GM12878 (cell line): ENCODE measurements around the gene IL1RL1. TPM values are rescaled to one million over a fixed set of nuclear protein-coding genes. Genes with fewer than 3 reads are reported as not detected.

Experiments
- ATAC-seq: fragments of 200-7000 bp; cut with Tn5 transposase; 3 replicates; pipeline ENCODE4 v1.9.1; 2020; ENCODE audit warnings: mild to moderate bottlenecking, moderate library complexity
- BruUV-seq: library from RNA; stranded (reverse); fragments of 400-500 nt; replicated peaks from 2 replicates; lab custom pipeline; 2021; lab: Mats Ljungman, UMichigan
- CTCF ChIA-PET: fragments of 300-600 bp; sonication (Branson Sonifier 250); formaldehyde crosslinking; extraction: SDS; loops from one replicate; lab custom pipeline; 2021; ENCODE audit warnings: inconsistent platforms; lab: Yijun Ruan, JAX
- POLR2A ChIA-PET: fragments of 350-600 bp; formaldehyde crosslinking; extraction: SDS; loops from one replicate; lab custom pipeline; 2021; ENCODE audit warnings: inconsistent platforms; lab: Charles Lee
- RAD21 ChIA-PET: fragments of 300-600 bp; sonication (Branson Sonifier 250); formaldehyde crosslinking; loops from one replicate; lab custom pipeline; 2023; ENCODE audit warnings: antibody characterized with exemption; ENCODE audit not compliant: unreplicated experiment; lab: Charles Lee
- SMC1A ChIA-PET: fragments of 300-600 bp; sonication (Branson Sonifier 250); formaldehyde crosslinking; loops from one replicate; lab custom pipeline; 2023; ENCODE audit not compliant: unreplicated experiment, uncharacterized antibody; lab: Charles Lee
- DNase-seq: peaks from one replicate; pipeline ENCODE4 v3.0.0-alpha.2; 2011; ENCODE audit warnings: low read depth, low spot score
- FAIRE-seq: peaks from 3 replicates; lab custom pipeline; 2011; peaks lifted over from hg19 to GRCh38; lab: Jason Lieb, UNC
- H2AFZ ChIP-seq: 2 replicates; pipeline ENCODE4 v1.6.0; 2011; ENCODE audit warnings: low read depth, low read length, control low read depth; ENCODE audit not compliant: control insufficient read depth
- H3K27ac ChIP-seq: 2 replicates; pipeline ENCODE4 v1.5.1; 2011; ENCODE audit warnings: control low read depth; ENCODE audit not compliant: control insufficient read depth, insufficient read depth
- H3K27me3 ChIP-seq, 2 experiments: replicated peaks in 1 of 2; 2 replicates each; pipeline versions ENCODE4 v1.6.0 to v1.6.1; 2011; ENCODE audit warnings: low read length in 1 of 2; ENCODE audit not compliant: control insufficient read depth in 2 of 2, insufficient read depth in 2 of 2
- H3K36me3 ChIP-seq, 2 experiments: 2 replicates each; pipeline ENCODE4 v1.5.1; 2011; ENCODE audit warnings: low read length in 1 of 2; ENCODE audit not compliant: control insufficient read depth in 2 of 2, insufficient read depth in 2 of 2
- H3K4me1 ChIP-seq: 2 replicates; pipeline ENCODE4 v1.6.1; 2011; ENCODE audit warnings: mild to moderate bottlenecking, low read length, moderate library complexity, mixed read lengths; ENCODE audit not compliant: control insufficient read depth, insufficient read depth
- H3K4me2 ChIP-seq: 2 replicates; pipeline ENCODE4 v1.6.0; 2011; ENCODE audit warnings: control low read depth; ENCODE audit not compliant: control insufficient read depth, insufficient read depth
- H3K4me3 ChIP-seq: fragments of 200-600 bp; sonication (generic); 2 replicates; pipeline ENCODE4 v1.5.1; 2016
- H3K79me2 ChIP-seq: 2 replicates; pipeline ENCODE4 v1.6.0; 2011; ENCODE audit warnings: low read length; ENCODE audit not compliant: control insufficient read depth, insufficient read depth
- H3K9ac ChIP-seq: 2 replicates; pipeline ENCODE4 v1.8.0; 2011; ENCODE audit warnings: low read length, control low read depth, mixed read lengths; ENCODE audit not compliant: control insufficient read depth, insufficient read depth
- H3K9me3 ChIP-seq: replicated peaks from 3 replicates; pipeline ENCODE4 v1.5.1; 2011; ENCODE audit warnings: mild to moderate bottlenecking, low read length; ENCODE audit not compliant: control insufficient read depth, insufficient read depth
- H4K20me1 ChIP-seq: 2 replicates; pipeline ENCODE4 v1.6.0; 2011; ENCODE audit not compliant: control insufficient read depth, insufficient read depth
- ATF2 ChIP-seq: IDR thresholded peaks from 2 replicates; pipeline ENCODE4 v1.6.1; 2012; ENCODE audit warnings: low read length, inconsistent platforms
- BRCA1 ChIP-seq: IDR thresholded peaks from 2 replicates; pipeline ENCODE4 v1.6.1; 2011; ENCODE audit warnings: low read depth, low read length, improper control_type of control experiment
- CBX3 ChIP-seq: fragments of 200-600 bp; sonication (generic); IDR thresholded peaks from 2 replicates; pipeline ENCODE4 v1.6.1; 2016; ENCODE audit warnings: low read depth, borderline replicate concordance
- IRF4 ChIP-seq: IDR thresholded peaks from 2 replicates; pipeline ENCODE4 v1.6.1; 2011; ENCODE audit warnings: low read depth, low read length
- MTA3 ChIP-seq: IDR thresholded peaks from 2 replicates; pipeline ENCODE4 v1.6.1; 2012; ENCODE audit warnings: low read length, inconsistent platforms, borderline replicate concordance
- RBBP5 ChIP-seq: fragments of 200-600 bp; sonication (generic); conservative IDR thresholded peaks from 2 replicates; pipeline ENCODE4 v1.6.1; 2016
- SKIL ChIP-seq: fragments of 450-650 bp; IDR thresholded peaks from 2 replicates; pipeline ENCODE4 v1.6.1; 2017; ENCODE audit warnings: mild to moderate bottlenecking, low read depth, inconsistent platforms; ENCODE audit not compliant: poor library complexity, severe bottlenecking
- SMC3 ChIP-seq: IDR thresholded peaks from 2 replicates; pipeline ENCODE4 v1.6.1; 2011; ENCODE audit warnings: low read length, improper control_type of control experiment, borderline replicate concordance
- TAF1 ChIP-seq: IDR thresholded peaks from 2 replicates; pipeline ENCODE4 v1.6.1; 2011; ENCODE audit warnings: mild to moderate bottlenecking, low read depth, low read length, borderline replicate concordance
- TCF3 ChIP-seq: IDR thresholded peaks from 2 replicates; pipeline ENCODE4 v1.6.1; 2012; ENCODE audit warnings: low read depth, mild to moderate bottlenecking, low read length, borderline replicate concordance; ENCODE audit not compliant: insufficient read depth
- WRNIP1 ChIP-seq: IDR thresholded peaks from 2 replicates; pipeline ENCODE4 v1.6.1; 2011; ENCODE audit warnings: low read depth, low read length, improper control_type of control experiment, borderline replicate concordance
- WGBS: methylation state at CpG from one replicate; pipeline ENCODE4 v1.1.6; 2016; ENCODE audit warnings: low lambda C conversion rate; ENCODE audit not compliant: insufficient replicate concordance, insufficient coverage; ENCODE audit errors: missing lambda C conversion rate; 5-methylcytosine and 5-hydroxymethylcytosine counted together
- in situ Hi-C: fragments of 300-500 bp; cut with MboI; formaldehyde crosslinking; loops from 9 replicates; pipeline ENCODE4 v1.14.3; 2018; ENCODE audit warnings: mixed read lengths
- intact Hi-C: fragments of 100-400 bp; cut with micrococcal nuclease; formaldehyde crosslinking; loops from one replicate; pipeline ENCODE4 v1.14.2; 2022; ENCODE audit not compliant: unreplicated experiment
- polyA plus RNA-seq, 11 experiments: library from polyadenylated mRNA; depleted of rRNA in 4 of 11; unstranded in 6 of 11; stranded (reverse) in 5 of 11; fragments of >200 nt; fragmentation: Nextera tagmentation in 4 of 11; fragmentation: Illumina TruSeq in 1 of 11; extraction: Ambion mirVana in 4 of 11; extraction: Trizol in 1 of 11; gene quantifications; 1 replicate in 1 of 11; 2 replicates in 10 of 11; pipeline versions ENCODE4 v1.2.1 to v1.2.3, GENCODE V29; 2011 to 2016; ENCODE audit warnings: inconsistent platforms in 2 of 11, missing spikeins in 2 of 11, low read depth in 1 of 11
- total RNA-seq, 4 experiments: library from RNA; depleted of rRNA in 3 of 4; stranded (reverse); fragments of >200 nt in 3 of 4; fragmentation: Illumina TruSeq in 1 of 4; extraction: Trizol in 1 of 4; gene quantifications; 2 replicates each; pipeline versions ENCODE4 v1.2.1 to v1.2.3, GENCODE V29; 2013 to 2021

The IL1RL1 gene
- total and polyA plus RNA-seq, 10 of the 15 experiments (the other 5 are each of a cell fraction or from before 2014, with no cell fraction given) = 0.08 to 0.18 TPM; not detected in 8

GRCh38 chr2:102276549-102277201 is 34.7 kb upstream of the IL1RL1 start:
- no peaks in the 10 kb centered on the region for H3K79me2 ChIP-seq
- H3K9me3 ChIP-seq = no peaks in the 10 kb centered on the region
- no peak overlapping the region for H2AFZ ChIP-seq
- ChIA-PET SMC1A (interaction anchor here (0.9 to 1.9 kb wide), 5 partner anchors 9 to 167 kb away, joined by 3 to 7 read pairs (median 4); no protein-coding TSS in a partner anchor), CTCF (interaction anchor here (0.7 to 1.5 kb wide), 5 partner anchors 9 to 26 kb away, joined by 3 to 5 read pairs (median 3); no protein-coding TSS in a partner anchor), POLR2A (no interaction called here), RAD21 (no interaction called here)
- in situ Hi-C loops (no loop called here), intact Hi-C loops (no loop called here)
- H4K20me1 ChIP-seq = no peaks in the 10 kb centered on the region
- H3K4me2 ChIP-seq = no peak overlapping the region
- H3K36me3 ChIP-seq = no peaks in the 10 kb centered on the region
- no peaks in the 10 kb centered on the region for H3K4me1 ChIP-seq
- WGBS = 50% methylated on average over 2 of the region's 2 CpGs
- FAIRE-seq (no peak), DNase-seq (no peak), ATAC-seq (no peak)
- no peak overlapping the region for H3K4me3 ChIP-seq
- no peak overlapping the region for H3K27ac ChIP-seq
- TF ChIP-seq IRF4 (no peak), TCF3 (no peak), TAF1 (no peak)
- no peak overlapping the region for H3K9ac ChIP-seq
- BruUV-seq = no TSS peak
- H3K27me3 ChIP-seq = no peaks in the 10 kb centered on the region

GRCh38 chr2:102277202-102277700 is 34.1 kb upstream of the IL1RL1 start:
- no peak overlapping the region for H2AFZ ChIP-seq
- RAD21 ChIA-PET = no interaction called here
- SMC1A ChIA-PET = interaction anchor here (0.9 to 1.9 kb wide), 4 partner anchors 9 to 166 kb away, joined by 3 to 7 read pairs (median 4); no protein-coding TSS in a partner anchor
- ATAC-seq = no peak
- no peaks in the 10 kb centered on the region for H4K20me1 ChIP-seq
- CTCF ChIA-PET = interaction anchor here (0.7 to 1.5 kb wide), 4 partner anchors 9 to 25 kb away, joined by 3 to 5 read pairs (median 3); no protein-coding TSS in a partner anchor
- H3K27ac ChIP-seq = no peak overlapping the region
- no peaks in the 10 kb centered on the region for H3K9me3 ChIP-seq
- FAIRE-seq = no peak
- H3K36me3 ChIP-seq = no peaks in the 10 kb centered on the region
- WGBS = 59% methylated on average over 1 of the region's 1 CpG
- POLR2A ChIA-PET = no interaction called here
- H3K27me3 ChIP-seq = no peaks in the 10 kb centered on the region; a peak in 1 of 4 replicates
- no peak overlapping the region for H3K9ac ChIP-seq
- no peak overlapping the region for H3K4me2 ChIP-seq
- intact Hi-C loops (no loop called here), in situ Hi-C loops (no loop called here)
- no peak for DNase-seq
- no peaks in the 10 kb centered on the region for H3K79me2 ChIP-seq
- no peaks in the 10 kb centered on the region for H3K4me1 ChIP-seq
- BruUV-seq = no TSS peak
- no peak overlapping the region for H3K4me3 ChIP-seq
- TF ChIP-seq ATF2 (no peak), RBBP5 (no peak), SKIL (no peak), TAF1 (no peak), MTA3 (no peak), WRNIP1 (no peak), BRCA1 (no peak), SMC3 (no peak), CBX3 (no peak)
